Large intestine (tissue), 1 donor: ENCODE measurements around the gene RAB1A. TPM values are rescaled to one million over a fixed set of nuclear protein-coding genes. Genes with fewer than 3 reads are reported as not detected.

Experiments
- polyA plus RNA-seq: library from polyadenylated mRNA; unstranded; fragments of 120-200 nt; gene quantifications from one replicate; pipeline ENCODE4 v1.2.1, GENCODE V29; 2013

Gene RAB1A
- polyA plus RNA-seq, 1 donor: 242 TPM

Other genes with a start within 250 kb of the RAB1A start
- gene SLC1A4, start 140.7 kb downstream of the RAB1A start, polyA plus RNA-seq: 6.1 TPM
- gene CEP68, start 73.7 kb downstream of the RAB1A start, polyA plus RNA-seq: 11.9 TPM
- 181 TPM for gene ACTR2, start 97.7 kb upstream of the RAB1A start, polyA plus RNA-seq